GM19452 (cell line): ENCODE results near the gene FAM90A26.
"Not testable (repeated sequence)": the region's sequence is repeated elsewhere in the genome, so short reads cannot be mapped to it uniquely, and the experiment has no call there.

Experiments used
- ATAC-seq: cut with Tn5 transposase; IDR thresholded peaks from one replicate; pipeline ENCODE4 v1.9.1; 2021; ENCODE audit not compliant: unreplicated experiment

FAM90A26 gene

GRCh38 chr4:9169791-9170459 is at the start of gene FAM90A26:
TSS of gene FAM90A26 (plus strand) at chr4:9170409. CDS start at chr4:9173173, 2,764 bp downstream.
- not testable (repeated sequence) for ATAC-seq

- not testable (repeated sequence) for ATAC-seq
Observed at GRCh38 chr4:9122711-9123110, 47.5 kb upstream of the FAM90A26 start.

GRCh38 chr4:9123572-9124007 is 46.6 kb upstream of the FAM90A26 start:
- ATAC-seq: not testable (repeated sequence)

GRCh38 chr4:9125601-9126161 is 44.5 kb upstream of the FAM90A26 start:
- ATAC-seq: not testable (repeated sequence)

- ATAC-seq: not testable (repeated sequence)
Observed at GRCh38 chr4:9131420-9131819, 38.8 kb upstream of the FAM90A26 start.

- ATAC-seq: not testable (repeated sequence)
Observed at GRCh38 chr4:9132849-9133248, 37.4 kb upstream of the FAM90A26 start.

GRCh38 chr4:9134011-9134410 is 36.2 kb upstream of the FAM90A26 start:
- not testable (repeated sequence) for ATAC-seq

- ATAC-seq: not testable (repeated sequence)
Observed at GRCh38 chr4:9134556-9134955, 35.7 kb upstream of the FAM90A26 start.

GRCh38 chr4:9141050-9141449 is 29.2 kb upstream of the FAM90A26 start:
- not testable (repeated sequence) for ATAC-seq

GRCh38 chr4:9142786-9143185 is 27.4 kb upstream of the FAM90A26 start:
- ATAC-seq: not testable (repeated sequence)

- no peak for ATAC-seq
Observed at GRCh38 chr4:9143421-9144080, 26.7 kb upstream of the FAM90A26 start.

- no peak for ATAC-seq
Observed at GRCh38 chr4:9146967-9147366, 23.2 kb upstream of the FAM90A26 start.

GRCh38 chr4:9147368-9147767 is 22.8 kb upstream of the FAM90A26 start:
- not testable (repeated sequence) for ATAC-seq

GRCh38 chr4:9148611-9149409 is 21.4 kb upstream of the FAM90A26 start:
- not testable (repeated sequence) for ATAC-seq

- not testable (repeated sequence) for ATAC-seq
Observed at GRCh38 chr4:9151809-9152179, 18.4 kb upstream of the FAM90A26 start.

GRCh38 chr4:9152180-9153007 is 17.8 kb upstream of the FAM90A26 start:
- peak; percentile 82 for ATAC-seq

GRCh38 chr4:9153008-9153570 is 17.1 kb upstream of the FAM90A26 start:
- peak; percentile 98 for ATAC-seq

GRCh38 chr4:9153571-9154157 is 16.5 kb upstream of the FAM90A26 start:
- ATAC-seq: not testable (repeated sequence)

- ATAC-seq: not testable (repeated sequence)
Observed at GRCh38 chr4:9155101-9155886, 14.9 kb upstream of the FAM90A26 start.
